Measurements from ENCODE around the gene ATP6V1G1.
"Not testable (repeated sequence)": the region's sequence is repeated elsewhere in the genome, so short reads cannot be mapped to it uniquely, and the experiment has no call there.

Gene ATP6V1G1, protein sequence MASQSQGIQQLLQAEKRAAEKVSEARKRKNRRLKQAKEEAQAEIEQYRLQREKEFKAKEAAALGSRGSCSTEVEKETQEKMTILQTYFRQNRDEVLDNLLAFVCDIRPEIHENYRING

GRCh38 chr9:114587345-114588202, at the start of gene ATP6V1G1:
Gene ATP6V1G1 (plus strand): TSS chr9:114587769. CDS start chr9:114587839, 70 bp downstream.
- DNase-seq (ENCODE audit: low read depth in 1 of 2, low spot score in 1 of 2), result peak; percentile 95 to 99

- DNase-seq (ENCODE audit: low read depth in 1 of 2, low spot score in 1 of 2), result no peak
These were observed 49.3 kb upstream of the ATP6V1G1 start for GRCh38 chr9:114538241-114538640.

- no peak for DNase-seq (ENCODE audit: low read depth in 1 of 2, low spot score in 1 of 2)
These were observed 47.7 kb upstream of the ATP6V1G1 start for GRCh38 chr9:114539701-114540380.

DNA sequence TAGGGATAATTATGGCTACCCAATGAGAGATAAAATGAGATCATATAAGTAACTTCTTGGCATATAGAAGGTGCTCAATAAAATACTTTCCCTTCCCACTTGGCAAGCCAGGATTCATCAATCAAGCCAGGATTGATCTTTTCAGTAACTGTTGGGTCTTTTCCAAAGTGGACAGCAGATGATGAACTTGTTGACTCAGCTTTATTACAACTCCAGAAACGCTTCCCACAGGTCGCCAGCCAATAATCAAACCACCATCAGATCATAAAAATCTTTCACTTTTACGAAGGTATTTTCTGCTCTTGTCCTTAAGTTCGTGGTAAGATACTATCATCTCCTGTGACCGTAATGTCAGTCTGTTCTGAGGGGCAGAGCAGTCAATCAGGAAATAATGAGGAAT, 42.5 kb upstream of the ATP6V1G1 start:
- no peak for DNase-seq (ENCODE audit: low read depth in 1 of 2, low spot score in 1 of 2)

- no peak for DNase-seq (ENCODE audit: low read depth in 1 of 2, low spot score in 1 of 2)
These were observed 40.7 kb upstream of the ATP6V1G1 start for GRCh38 chr9:114546851-114547250.

DNA sequence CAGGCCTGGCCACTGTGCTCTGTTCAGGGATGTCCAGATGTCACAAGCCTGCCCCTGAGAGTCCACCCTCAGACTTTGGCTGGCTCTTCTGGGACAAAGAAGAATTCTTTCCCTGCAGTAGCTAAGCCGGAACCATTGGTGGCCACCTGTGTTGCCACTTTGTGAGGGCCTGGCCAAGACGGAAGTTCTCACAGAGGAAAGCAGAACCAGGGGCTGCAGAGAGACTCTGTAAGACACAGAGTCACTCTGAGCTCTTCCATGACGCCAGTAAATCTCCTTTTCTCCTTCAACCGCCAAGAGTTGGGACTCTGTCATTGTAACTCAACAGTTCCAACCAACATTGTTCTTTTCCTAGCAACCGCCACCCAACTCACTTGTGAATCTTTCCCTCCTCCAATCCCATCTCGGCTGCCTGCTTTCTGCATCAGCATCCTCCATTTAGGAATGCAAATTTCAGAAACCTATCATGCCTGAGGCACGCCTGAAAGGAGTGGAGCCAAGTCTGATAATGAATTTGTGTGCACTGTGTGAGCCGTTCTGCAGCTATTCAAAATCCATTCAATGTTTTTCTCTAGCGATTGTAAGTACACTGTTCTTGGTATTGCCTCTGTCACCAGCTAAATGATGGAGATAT, 37.8 kb upstream of the ATP6V1G1 start:
- no peak for DNase-seq (ENCODE audit: low read depth in 1 of 2, low spot score in 1 of 2)

GRCh38 chr9:114551750-114552685, 35.6 kb upstream of the ATP6V1G1 start:
- DNase-seq (ENCODE audit: low read depth in 1 of 2, low spot score in 1 of 2), result no peak

- DNase-seq (ENCODE audit: low read depth in 1 of 2, low spot score in 1 of 2), result no peak
These were observed 34.9 kb upstream of the ATP6V1G1 start for GRCh38 chr9:114552706-114553105.

DNA sequence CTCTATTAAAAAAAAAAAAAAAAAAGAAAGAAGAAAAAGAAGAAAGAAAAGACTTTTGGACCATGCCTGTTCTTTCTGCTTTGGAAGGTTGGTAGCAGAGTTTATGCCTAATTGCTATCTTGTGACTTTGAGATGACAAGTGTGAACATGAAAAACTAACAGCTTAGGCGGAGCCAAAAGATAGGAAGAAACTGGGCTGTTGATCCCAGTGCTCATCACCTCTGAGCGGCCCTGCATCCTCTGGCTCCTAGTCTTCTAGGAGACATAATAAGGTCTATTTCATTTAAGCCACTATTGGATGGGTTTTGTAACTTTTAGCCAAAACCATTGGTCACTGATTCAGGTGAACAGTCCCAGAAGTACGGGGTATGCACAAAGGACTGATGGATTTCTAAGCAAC, 34.4 kb upstream of the ATP6V1G1 start:
- DNase-seq (ENCODE audit: low read depth in 1 of 2, low spot score in 1 of 2), result no peak

GRCh38 chr9:114555696-114556095, 31.9 kb upstream of the ATP6V1G1 start:
- no peak for DNase-seq (ENCODE audit: low read depth in 1 of 2, low spot score in 1 of 2)

DNA sequence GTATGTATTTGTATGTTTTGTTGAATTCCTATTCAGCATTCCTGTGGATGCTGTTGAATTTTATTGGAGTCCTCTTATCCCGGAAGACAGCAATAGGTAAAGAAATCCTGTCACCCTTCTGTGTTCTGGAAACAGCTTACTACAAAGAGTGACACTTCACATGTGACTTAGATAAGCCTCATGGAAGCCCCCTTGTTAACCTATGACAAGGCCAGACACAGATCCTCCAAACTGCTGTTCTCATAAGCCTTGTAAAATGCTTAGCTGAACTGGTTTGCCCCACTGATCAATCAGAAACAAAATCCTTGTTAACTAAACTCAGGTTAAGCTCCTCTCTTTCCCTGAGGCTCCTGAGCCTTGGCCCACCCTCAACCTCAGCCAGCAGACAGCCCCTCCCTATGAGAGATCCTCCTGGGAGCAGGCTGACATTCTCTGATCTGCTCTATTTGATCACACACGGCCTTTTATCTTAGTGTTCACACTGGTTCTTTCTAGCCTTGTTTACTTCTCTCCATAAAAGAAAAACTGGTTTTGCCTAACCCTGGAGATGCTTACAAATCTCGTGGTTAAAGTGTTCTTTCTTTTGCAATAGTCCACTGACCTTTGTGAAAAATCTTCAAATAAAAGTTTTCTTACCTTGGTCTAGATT, 29.4 kb upstream of the ATP6V1G1 start:
- DNase-seq (ENCODE audit: low read depth in 1 of 2, low spot score in 1 of 2), result no peak

DNA sequence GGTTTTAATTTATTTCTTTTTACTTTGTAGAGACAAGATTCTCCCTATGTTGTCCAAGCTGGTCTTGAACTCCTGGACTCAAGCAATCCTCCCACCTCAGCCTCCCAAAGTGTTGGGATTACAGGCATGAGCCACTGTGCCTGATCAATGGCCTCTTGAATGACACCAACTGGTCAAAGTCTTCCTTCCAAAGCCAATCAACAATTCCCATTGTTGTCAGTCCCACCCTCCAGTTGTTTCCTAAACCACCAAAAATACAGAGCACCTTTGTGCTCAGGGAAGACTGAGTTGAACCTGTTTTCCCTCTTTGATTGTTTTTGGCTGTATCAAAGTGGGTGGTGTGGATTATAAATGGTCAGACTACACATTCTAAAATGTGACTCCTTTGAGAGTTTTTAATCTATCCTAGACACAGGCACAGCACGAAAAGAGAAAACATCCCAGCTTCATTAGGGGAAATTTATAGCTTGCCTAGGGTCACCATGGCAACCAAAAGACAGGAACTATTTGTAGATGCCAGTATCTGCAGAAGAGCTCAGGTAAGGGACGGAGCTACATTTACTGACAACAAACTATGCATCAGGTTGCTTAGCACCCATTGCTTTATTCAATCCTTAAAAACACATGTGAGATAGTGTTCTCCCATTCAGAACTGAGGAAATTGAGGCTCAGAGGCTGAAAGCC, 27.6 kb upstream of the ATP6V1G1 start:
- no peak for DNase-seq (ENCODE audit: low read depth in 1 of 2, low spot score in 1 of 2)

GRCh38 chr9:114560956-114561355, 26.6 kb upstream of the ATP6V1G1 start:
- no peak for DNase-seq (ENCODE audit: low read depth in 1 of 2, low spot score in 1 of 2)

DNA sequence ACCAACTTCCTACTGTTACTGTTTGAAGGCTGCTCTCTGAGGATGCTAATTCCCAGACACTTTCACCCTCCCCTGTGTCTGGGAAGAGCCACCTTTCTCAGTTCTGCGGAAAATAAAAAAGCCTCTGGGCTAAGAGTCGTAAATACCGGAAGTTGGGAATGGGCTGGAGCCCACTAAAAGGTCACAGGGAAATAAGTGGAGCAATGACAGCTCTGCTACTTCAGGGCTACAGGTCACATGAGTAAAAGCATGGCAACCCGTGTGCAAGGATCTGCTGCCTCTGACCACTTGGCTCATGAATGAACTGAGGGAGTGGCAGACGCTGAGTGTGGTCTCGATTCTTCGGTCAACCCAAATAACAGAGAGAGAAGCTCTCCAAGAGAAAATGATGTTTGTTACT, 25.8 kb upstream of the ATP6V1G1 start:
- no peak for DNase-seq (ENCODE audit: low read depth in 1 of 2, low spot score in 1 of 2)

DNA sequence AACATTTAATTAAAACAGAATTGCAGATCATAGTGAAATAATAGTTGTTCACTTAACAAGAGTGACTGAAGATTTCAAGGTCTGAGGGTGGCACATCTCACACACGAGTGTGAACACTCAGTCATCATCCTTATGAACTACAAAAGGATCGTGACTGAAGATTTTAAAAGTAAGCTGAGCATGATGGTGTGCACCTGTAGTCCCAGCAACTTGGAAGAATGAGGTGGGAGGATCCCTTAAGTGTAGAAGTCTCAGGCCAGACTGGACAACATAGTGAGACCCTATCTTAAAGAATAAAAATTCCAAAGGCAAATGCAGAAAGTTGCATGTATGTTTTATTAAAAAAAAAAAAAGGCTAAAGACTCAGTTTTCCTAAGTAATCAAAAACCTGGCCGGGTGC, 22.4 kb upstream of the ATP6V1G1 start:
- DNase-seq (ENCODE audit: low read depth in 1 of 2, low spot score in 1 of 2), result no peak

DNA sequence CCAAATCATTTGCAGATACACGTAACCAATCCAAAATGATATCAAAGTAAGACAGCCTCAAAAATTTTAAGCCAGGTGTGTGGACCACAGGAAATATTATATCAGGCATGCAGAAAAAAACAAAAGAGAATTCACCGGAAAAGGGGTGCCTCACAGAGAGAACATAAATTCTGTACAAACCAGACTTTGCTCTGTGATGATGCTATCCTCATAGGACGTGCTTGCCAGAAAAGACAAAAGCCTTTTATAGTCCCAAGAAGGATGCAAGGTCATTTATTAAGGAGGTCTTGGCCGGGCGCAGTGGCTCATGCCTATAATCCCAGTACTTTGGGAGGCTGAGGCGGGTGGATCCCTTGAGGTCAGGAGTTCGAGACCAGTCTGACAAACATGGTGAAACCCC, 16.8 kb upstream of the ATP6V1G1 start:
- no peak for DNase-seq (ENCODE audit: low read depth in 1 of 2, low spot score in 1 of 2)

DNA sequence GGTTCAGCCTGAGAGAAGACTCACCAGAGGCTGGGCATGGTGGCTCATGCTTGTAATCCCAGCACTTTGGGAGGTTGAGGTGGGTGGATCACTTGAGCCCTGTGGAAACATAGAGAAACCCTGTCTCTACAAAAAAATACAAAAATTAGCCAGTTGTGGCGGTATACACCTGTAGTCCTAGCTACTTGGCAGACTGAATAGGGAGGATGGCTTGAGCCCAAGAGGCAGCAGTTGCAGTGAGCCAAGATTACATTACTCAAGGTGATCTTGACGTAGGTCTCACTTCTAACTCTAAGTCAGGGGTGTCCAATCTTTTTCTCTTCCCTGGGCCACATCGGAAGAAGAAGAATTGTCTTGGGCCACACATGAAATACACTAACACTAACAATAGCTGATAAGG, 16.2 kb upstream of the ATP6V1G1 start:
- DNase-seq (ENCODE audit: low read depth in 1 of 2, low spot score in 1 of 2), result no peak

GRCh38 chr9:114572199-114572598, 15.4 kb upstream of the ATP6V1G1 start:
- DNase-seq (ENCODE audit: low read depth in 1 of 2, low spot score in 1 of 2), result no peak

DNA sequence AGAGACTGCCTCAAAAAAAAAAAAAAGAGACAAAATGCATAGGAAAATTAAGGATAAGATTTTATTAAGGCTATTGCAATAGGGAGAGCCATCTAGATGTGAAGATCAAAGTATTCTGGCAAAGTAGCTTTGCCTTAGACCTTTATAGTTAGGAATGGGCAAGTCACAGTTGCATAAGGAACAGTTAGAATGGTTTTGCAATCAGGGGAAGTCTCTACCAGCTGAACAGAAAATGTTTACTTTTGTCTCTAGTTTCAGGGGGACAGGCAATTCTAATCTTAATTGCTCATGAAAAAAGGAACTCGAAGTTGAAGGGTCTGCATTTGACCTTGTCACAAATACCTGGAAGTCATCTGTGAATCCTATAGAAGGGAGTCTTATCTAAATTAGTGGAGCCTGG, 13.1 kb upstream of the ATP6V1G1 start:
- no peak for DNase-seq (ENCODE audit: low read depth in 1 of 2, low spot score in 1 of 2)

DNA sequence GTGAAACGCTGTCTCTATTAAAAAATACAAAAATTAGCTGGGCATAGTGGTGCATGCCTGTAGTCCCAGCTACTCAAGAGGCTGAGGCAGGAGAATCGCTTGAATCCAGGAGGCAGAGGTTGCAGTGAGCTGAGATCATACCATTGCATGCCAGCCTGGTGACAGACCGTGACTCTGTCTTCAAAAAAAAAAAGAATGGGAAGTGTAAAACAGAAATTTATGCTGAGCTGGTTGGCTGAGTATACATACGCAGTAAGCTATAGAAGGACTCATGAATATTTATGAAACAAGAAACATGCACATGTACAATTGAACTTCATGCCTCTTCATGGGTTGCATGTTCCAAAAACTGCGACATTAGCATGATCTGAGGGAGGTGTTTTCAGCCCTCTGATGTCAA, 10.8 kb upstream of the ATP6V1G1 start:
- DNase-seq (ENCODE audit: low read depth in 1 of 2, low spot score in 1 of 2), result not testable (repeated sequence)

Measured in stimulated activated CD4-positive, alpha-beta T cell treated with anti-CD3 and anti-CD28 coated beads, Interleukin-15, amount 100 ng/mL, for 1 hour (primary cell).